ENCODE measurements around the gene MAP7. TPM values are rescaled to one million over a fixed set of nuclear protein-coding genes. Genes with fewer than 3 reads are reported as not detected.

Gene MAP7
- total and polyA plus RNA-seq, 9 of the 15 experiments (the other 6 are each of a cell fraction or from before 2014, with no cell fraction given), result 0.76 to 7.7 (median 3.9) TPM

DNA sequence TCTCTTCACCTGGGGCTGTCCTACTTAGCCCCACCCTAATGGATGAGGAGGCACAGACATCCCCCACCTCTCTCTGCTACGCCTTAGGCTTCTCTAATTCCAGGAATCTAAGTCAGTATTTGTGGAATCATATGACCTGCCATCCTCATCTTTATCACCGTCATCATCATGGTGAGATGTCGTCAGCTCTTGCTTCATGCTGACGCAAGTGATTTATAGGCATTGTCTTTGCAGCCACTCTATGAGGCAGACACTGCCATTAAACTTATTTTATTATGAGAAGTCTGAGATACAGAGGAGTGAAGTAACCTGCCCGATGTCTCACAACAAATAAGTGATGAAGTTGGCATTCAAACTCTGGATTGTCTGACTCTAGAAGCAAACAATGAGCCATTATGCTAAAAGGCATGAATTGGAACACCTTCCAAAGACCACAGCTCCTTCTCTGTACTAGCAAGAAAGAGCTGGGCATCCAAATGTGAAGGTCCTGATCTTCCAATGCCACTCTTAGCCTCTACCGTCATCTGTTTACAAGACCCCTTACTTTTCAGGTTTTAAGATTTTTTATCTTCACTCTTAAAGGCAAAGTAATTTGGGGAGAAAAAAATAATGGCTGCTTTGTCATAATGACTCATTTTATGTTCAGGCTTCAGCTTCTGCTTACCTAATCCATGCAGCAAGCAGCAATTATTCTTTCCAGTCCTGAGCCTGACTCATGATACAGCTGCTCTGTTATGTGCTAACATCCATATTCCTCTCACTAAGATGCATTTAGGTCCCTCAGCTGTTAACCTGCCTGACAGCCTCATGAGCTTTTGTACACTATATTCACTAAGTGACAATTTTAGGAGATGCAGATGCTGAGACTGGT, 146.9 kb downstream of the MAP7 start (continued):
- TF ChIP-seq, protein P1, sequence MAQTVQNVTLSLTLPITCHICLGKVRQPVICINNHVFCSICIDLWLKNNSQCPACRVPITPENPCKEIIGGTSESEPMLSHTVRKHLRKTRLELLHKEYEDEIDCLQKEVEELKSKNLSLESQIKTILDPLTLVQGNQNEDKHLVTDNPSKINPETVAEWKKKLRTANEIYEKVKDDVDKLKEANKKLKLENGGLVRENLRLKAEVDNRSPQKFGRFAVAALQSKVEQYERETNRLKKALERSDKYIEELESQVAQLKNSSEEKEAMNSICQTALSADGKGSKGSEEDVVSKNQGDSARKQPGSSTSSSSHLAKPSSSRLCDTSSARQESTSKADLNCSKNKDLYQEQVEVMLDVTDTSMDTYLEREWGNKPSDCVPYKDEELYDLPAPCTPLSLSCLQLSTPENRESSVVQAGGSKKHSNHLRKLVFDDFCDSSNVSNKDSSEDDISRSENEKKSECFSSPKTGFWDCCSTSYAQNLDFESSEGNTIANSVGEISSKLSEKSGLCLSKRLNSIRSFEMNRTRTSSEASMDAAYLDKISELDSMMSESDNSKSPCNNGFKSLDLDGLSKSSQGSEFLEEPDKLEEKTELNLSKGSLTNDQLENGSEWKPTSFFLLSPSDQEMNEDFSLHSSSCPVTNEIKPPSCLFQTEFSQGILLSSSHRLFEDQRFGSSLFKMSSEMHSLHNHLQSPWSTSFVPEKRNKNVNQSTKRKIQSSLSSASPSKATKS (CRISPR knock-in tag; IDR thresholded peaks at IDR 0.05), result no peak
- TF ChIP-seq FOXM1 (IDR thresholded peaks at IDR 0.05; ENCODE audit: low read depth) (no peak), FOXM1 (CRISPR knock-in tag; IDR thresholded peaks at IDR 0.05; ENCODE audit: low read depth) (no peak), NR4A1 (CRISPR knock-in tag; IDR thresholded peaks at IDR 0.05) (no peak), NR4A1 (tag; IDR thresholded peaks at IDR 0.05) (no peak; the same call in 1 of the 2 replicates), KLF6 (CRISPR knock-in tag; IDR thresholded peaks at IDR 0.05; ENCODE audit: borderline replicate concordance) (peak; percentile 17; the same call in 1 of the 2 replicates), SMAD2 (IDR thresholded peaks at IDR 0.05; ENCODE audit: low read depth, low read length) (no peak), POLR2AphosphoS5 (IDR thresholded peaks at IDR 0.05; ENCODE audit: control insufficient read depth, insufficient read depth, low read depth, low read length) (no peak), NFE2L1 (tag; IDR thresholded peaks at IDR 0.05; ENCODE audit: borderline replicate concordance, low read depth) (no peak; the same call in 1 of the 2 replicates), ZNF41 (CRISPR knock-in tag; conservative IDR thresholded peaks at IDR 0.05) (no peak)
- TF ChIP-seq, protein P2, sequence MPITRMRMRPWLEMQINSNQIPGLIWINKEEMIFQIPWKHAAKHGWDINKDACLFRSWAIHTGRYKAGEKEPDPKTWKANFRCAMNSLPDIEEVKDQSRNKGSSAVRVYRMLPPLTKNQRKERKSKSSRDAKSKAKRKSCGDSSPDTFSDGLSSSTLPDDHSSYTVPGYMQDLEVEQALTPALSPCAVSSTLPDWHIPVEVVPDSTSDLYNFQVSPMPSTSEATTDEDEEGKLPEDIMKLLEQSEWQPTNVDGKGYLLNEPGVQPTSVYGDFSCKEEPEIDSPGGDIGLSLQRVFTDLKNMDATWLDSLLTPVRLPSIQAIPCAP (CRISPR knock-in tag; IDR thresholded peaks at IDR 0.05; ENCODE audit: borderline replicate concordance), result no peak
- TF ChIP-seq, protein P3, sequence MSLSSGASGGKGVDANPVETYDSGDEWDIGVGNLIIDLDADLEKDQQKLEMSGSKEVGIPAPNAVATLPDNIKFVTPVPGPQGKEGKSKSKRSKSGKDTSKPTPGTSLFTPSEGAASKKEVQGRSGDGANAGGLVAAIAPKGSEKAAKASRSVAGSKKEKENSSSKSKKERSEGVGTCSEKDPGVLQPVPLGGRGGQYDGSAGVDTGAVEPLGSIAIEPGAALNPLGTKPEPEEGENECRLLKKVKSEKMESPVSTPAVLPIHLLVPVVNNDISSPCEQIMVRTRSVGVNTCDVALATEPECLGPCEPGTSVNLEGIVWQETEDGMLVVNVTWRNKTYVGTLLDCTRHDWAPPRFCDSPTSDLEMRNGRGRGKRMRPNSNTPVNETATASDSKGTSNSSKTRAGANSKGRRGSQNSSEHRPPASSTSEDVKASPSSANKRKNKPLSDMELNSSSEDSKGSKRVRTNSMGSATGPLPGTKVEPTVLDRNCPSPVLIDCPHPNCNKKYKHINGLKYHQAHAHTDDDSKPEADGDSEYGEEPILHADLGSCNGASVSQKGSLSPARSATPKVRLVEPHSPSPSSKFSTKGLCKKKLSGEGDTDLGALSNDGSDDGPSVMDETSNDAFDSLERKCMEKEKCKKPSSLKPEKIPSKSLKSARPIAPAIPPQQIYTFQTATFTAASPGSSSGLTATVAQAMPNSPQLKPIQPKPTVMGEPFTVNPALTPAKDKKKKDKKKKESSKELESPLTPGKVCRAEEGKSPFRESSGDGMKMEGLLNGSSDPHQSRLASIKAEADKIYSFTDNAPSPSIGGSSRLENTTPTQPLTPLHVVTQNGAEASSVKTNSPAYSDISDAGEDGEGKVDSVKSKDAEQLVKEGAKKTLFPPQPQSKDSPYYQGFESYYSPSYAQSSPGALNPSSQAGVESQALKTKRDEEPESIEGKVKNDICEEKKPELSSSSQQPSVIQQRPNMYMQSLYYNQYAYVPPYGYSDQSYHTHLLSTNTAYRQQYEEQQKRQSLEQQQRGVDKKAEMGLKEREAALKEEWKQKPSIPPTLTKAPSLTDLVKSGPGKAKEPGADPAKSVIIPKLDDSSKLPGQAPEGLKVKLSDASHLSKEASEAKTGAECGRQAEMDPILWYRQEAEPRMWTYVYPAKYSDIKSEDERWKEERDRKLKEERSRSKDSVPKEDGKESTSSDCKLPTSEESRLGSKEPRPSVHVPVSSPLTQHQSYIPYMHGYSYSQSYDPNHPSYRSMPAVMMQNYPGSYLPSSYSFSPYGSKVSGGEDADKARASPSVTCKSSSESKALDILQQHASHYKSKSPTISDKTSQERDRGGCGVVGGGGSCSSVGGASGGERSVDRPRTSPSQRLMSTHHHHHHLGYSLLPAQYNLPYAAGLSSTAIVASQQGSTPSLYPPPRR (CRISPR knock-in tag; IDR thresholded peaks at IDR 0.05; ENCODE audit: borderline replicate concordance), result no peak
- TF ChIP-seq, protein P4, sequence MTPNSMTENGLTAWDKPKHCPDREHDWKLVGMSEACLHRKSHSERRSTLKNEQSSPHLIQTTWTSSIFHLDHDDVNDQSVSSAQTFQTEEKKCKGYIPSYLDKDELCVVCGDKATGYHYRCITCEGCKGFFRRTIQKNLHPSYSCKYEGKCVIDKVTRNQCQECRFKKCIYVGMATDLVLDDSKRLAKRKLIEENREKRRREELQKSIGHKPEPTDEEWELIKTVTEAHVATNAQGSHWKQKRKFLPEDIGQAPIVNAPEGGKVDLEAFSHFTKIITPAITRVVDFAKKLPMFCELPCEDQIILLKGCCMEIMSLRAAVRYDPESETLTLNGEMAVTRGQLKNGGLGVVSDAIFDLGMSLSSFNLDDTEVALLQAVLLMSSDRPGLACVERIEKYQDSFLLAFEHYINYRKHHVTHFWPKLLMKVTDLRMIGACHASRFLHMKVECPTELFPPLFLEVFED (CRISPR knock-in tag; conservative IDR thresholded peaks at IDR 0.05), result no peak; the same call in 1 of the 2 replicates
- TF ChIP-seq, protein P5, sequence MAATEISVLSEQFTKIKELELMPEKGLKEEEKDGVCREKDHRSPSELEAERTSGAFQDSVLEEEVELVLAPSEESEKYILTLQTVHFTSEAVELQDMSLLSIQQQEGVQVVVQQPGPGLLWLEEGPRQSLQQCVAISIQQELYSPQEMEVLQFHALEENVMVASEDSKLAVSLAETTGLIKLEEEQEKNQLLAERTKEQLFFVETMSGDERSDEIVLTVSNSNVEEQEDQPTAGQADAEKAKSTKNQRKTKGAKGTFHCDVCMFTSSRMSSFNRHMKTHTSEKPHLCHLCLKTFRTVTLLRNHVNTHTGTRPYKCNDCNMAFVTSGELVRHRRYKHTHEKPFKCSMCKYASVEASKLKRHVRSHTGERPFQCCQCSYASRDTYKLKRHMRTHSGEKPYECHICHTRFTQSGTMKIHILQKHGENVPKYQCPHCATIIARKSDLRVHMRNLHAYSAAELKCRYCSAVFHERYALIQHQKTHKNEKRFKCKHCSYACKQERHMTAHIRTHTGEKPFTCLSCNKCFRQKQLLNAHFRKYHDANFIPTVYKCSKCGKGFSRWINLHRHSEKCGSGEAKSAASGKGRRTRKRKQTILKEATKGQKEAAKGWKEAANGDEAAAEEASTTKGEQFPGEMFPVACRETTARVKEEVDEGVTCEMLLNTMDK (IDR thresholded peaks at IDR 0.05; ENCODE audit: borderline replicate concordance, insufficient read depth, low read depth, low read length, poor library complexity, severe bottlenecking), result no peak
